GM21717 (cell line): Measurements from ENCODE around the gene TLE5.
A peak's percentile ranks its signal among the peaks of the same experiment; 100 is the strongest.
"Not testable (repeated sequence)": the region's sequence is repeated elsewhere in the genome, so short reads cannot be mapped to it uniquely, and the experiment has no call there.

ENCODE experiments used
- ATAC-seq: cut with Tn5 transposase; IDR thresholded peaks from one replicate; pipeline ENCODE4 v1.9.1; 2021; ENCODE audit warnings: mild to moderate bottlenecking, moderate library complexity; ENCODE audit not compliant: unreplicated experiment

The TLE5 gene

GRCh38 chr19:3096902-3097326, 34.6 kb upstream of the TLE5 start:
- ATAC-seq = no peak

GRCh38 chr19:3096267-3096901, 34.1 kb upstream of the TLE5 start:
- no peak for ATAC-seq

- ATAC-seq = no peak
Measured at GRCh38 chr19:3095441-3096191, 33.3 kb upstream of the TLE5 start.

GRCh38 chr19:3094601-3095440, 32.5 kb upstream of the TLE5 start:
- ATAC-seq = no peak

GRCh38 chr19:3089299-3089855, 27.1 kb upstream of the TLE5 start:
- not testable (repeated sequence) for ATAC-seq

- ATAC-seq = no peak
Measured at GRCh38 chr19:3087769-3088168, 25.5 kb upstream of the TLE5 start.

GRCh38 chr19:3084943-3085342, 22.6 kb upstream of the TLE5 start:
- no peak for ATAC-seq

GRCh38 chr19:3083964-3084363, 21.7 kb upstream of the TLE5 start:
- no peak for ATAC-seq

GRCh38 chr19:3082331-3082730, 20.0 kb upstream of the TLE5 start:
- no peak for ATAC-seq

- ATAC-seq = no peak
Measured at GRCh38 chr19:3080286-3080685, 18.0 kb upstream of the TLE5 start.

- ATAC-seq = no peak
Measured at GRCh38 chr19:3079578-3079977, 17.3 kb upstream of the TLE5 start.

GRCh38 chr19:3075605-3076431, 13.5 kb upstream of the TLE5 start:
- ATAC-seq = no peak

GRCh38 chr19:3073931-3074595, 11.8 kb upstream of the TLE5 start:
- no peak for ATAC-seq

GRCh38 chr19:3073159-3073563, 10.9 kb upstream of the TLE5 start:
- ATAC-seq = no peak

GRCh38 chr19:3071768-3072167, 9.5 kb upstream of the TLE5 start:
- no peak for ATAC-seq

- no peak for ATAC-seq
Measured at GRCh38 chr19:3068071-3068470, 5.8 kb upstream of the TLE5 start.

GRCh38 chr19:3067563-3067962, 5.3 kb upstream of the TLE5 start:
- no peak for ATAC-seq

GRCh38 chr19:3066482-3067049, 4.3 kb upstream of the TLE5 start:
- ATAC-seq = no peak

- peak; percentile 35 for ATAC-seq
Measured at GRCh38 chr19:3065675-3066357, 3.5 kb upstream of the TLE5 start.
